Stimulated activated CD4-positive, alpha-beta T cell treated with anti-CD3 and anti-CD28 coated beads, Interleukin-12 subunit alpha, Interleukin-12 subunit beta, amount 100 ng/mL, for 48 hours (primary cell): ENCODE results near the gene ATP1B2.
A peak's percentile ranks its signal among the peaks of the same experiment; 100 is the strongest.
"Not testable (repeated sequence)": the region's sequence is repeated elsewhere in the genome, so short reads cannot be mapped to it uniquely, and the experiment has no call there.

Source experiments
- DNase-seq, 3 donors: peaks; one replicate each; pipeline ENCODE4 v3.0.0-alpha.2; 2020; ENCODE audit warnings: low read depth in 2 of 3, low spot score in 1 of 3

Gene ATP1B2

GRCh38 chr17:7634384-7634783 lies 16.3 kb upstream of the ATP1B2 start:
- DNase-seq = peak in 1 of 3 donors; percentile 12

- no peak for DNase-seq
Observed at GRCh38 chr17:7636163-7636562, 14.6 kb upstream of the ATP1B2 start.

DNA sequence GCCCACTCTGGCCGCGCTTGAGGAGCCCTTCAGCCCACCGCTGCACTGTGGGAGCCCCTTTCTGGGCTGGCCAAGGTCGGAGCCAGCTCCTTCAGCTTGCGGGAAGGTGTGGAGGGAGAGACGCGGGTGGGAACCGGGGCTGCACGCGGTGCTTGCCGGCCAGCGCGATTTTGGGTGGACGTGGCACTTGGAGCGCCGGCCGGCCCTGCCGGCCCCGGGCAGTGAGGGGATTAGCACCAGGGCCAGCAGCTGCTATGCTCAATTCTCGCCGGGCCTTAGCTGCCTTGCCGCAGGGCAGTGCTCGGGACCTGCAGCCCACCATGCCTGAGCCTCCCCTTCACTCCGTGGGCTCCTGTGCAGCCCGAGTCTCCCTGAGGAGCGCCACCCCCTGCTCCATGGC lies 9.9 kb upstream of the ATP1B2 start:
- no peak for DNase-seq

DNA sequence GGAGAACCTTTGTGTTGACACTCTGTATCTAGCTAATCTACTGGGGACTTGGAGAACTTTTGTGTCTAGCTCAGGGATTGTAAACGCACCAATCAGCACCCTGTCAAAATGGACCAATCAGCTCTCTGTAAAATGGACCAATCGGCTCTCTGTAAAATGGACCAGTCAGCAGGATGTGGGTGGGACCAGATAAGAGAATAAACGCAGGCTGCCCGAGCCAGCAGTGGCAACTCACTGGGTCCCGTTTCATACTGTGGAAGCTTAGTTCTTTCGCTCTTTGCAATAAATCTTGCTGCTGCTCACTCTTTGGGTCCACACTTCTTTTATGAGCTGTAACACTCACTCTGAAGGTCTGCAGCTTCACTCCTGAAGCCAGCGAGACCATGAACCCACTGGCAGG lies 9.1 kb upstream of the ATP1B2 start:
- DNase-seq = not testable (repeated sequence)

- DNase-seq = no peak
Observed at GRCh38 chr17:7644775-7645174, 6.0 kb upstream of the ATP1B2 start.

DNA sequence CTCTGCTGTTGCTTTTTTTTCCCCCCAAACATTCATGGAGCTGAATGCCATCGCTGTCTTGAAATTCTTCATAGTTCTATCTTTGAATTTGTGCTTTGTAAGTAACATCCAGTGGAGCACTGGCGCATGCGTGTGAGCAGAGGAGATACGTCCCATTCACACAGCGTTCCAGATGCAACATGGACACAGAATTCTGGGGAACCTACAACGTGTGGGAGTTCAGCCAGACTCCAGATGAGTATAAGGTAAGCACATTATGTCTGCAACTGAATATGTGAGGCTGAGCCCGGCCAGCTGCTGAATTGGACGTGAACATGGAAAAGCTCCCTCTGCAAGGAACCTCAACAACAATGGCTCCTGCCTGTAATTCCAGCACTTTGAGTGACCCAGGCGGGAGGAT lies 4.3 kb upstream of the ATP1B2 start:
- DNase-seq = no peak

GRCh38 chr17:7647018-7647417 lies 3.7 kb upstream of the ATP1B2 start:
- no peak for DNase-seq

DNA sequence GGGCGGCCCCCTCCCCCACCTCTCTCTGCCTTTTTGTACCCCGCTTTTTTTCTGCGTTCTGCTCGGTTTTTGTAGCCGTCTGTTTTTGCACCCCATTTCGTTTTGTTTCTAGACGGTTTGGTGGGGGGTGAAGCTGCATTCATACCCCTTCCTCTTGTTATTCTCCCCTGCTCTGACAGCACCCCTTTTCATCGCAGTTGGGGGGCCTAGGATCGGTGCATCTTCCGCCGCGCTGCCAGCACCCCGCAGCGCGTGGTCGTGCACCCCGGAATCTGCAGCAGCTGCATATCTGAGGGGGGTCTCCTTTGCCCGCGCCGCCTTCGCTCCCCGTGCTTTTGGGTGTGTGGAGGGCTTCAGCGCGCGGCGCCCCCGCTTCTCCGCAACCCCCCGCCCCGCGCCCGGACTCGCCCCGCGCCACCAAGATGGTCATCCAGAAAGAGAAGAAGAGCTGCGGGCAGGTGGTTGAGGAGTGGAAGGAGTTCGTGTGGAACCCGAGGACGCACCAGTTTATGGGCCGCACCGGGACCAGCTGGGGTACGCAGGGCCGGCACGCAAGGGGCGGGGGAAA lies 455 bp downstream of the ATP1B2 start:
- DNase-seq = no peak

DNA sequence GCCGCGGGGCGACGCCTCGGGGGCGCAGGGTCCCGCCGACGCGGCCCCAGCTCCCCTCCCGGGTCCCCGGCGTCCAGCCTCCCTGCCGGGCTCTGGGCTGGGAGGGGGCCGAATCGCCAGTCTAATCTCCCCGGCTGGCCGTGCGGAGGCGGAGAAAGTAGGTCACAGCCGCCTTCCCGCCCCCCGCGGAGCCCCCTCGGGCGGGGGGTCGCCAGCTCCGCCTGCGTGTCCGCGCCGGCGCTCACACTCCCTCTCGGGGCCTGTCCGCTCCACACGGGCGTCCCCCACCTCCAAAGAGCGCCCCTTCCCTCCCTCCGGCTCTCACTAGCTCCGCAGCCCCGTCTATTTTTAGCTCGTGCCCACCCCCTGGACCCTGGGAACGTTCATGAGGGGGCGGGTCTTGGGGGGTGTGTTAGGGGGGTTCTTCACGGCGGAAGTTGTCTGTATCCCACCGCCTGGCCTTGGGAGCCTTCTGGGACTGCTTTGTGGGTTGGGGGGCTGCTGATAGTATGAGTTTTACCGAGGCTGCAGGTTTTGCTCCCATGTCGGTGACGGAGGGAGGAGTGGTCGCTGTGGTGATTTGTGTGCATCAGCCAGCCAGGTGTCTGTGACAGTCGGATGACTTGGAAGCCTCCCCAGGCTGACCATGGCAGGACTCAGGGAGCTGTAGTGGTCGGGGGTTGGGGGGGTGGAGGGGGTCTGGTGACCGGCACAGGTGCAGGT lies 1.1 kb downstream of the ATP1B2 start:
- DNase-seq = no peak

GRCh38 chr17:7652388-7653356 lies 1.9 kb downstream of the ATP1B2 start:
- no peak for DNase-seq

- DNase-seq = no peak
Observed at GRCh38 chr17:7654832-7655540, 4.3 kb downstream of the ATP1B2 start.

- DNase-seq = no peak
Observed at GRCh38 chr17:7655541-7655840, 4.8 kb downstream of the ATP1B2 start.

GRCh38 chr17:7656958-7657609 lies 6.4 kb downstream of the ATP1B2 start:
- no peak for DNase-seq

- no peak for DNase-seq
Observed at GRCh38 chr17:7667656-7668406, 17.1 kb downstream of the ATP1B2 start.

DNA sequence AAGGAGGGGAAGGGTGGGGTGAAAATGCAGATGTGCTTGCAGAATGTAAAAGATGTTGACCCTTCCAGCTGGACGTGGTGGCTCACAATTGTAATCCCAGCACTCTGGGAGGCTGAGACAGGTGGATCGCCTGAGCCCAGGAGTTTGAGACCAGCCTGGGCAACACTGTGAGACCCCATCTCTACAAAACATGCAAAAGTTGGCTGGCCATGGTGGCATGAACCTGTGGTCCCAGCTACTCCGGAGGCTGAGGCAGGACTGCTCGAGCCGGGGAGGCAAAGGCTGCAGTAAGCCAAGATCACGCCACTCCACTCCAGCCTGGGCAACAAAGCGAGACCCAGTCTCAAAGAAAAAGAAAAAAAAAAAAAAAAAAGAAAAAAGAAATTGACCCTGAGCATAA lies 17.8 kb downstream of the ATP1B2 start:
- no peak for DNase-seq

GRCh38 chr17:7673239-7673638 lies 22.5 kb downstream of the ATP1B2 start:
- DNase-seq = peak; percentile 23 to 64 (median 33)

DNA sequence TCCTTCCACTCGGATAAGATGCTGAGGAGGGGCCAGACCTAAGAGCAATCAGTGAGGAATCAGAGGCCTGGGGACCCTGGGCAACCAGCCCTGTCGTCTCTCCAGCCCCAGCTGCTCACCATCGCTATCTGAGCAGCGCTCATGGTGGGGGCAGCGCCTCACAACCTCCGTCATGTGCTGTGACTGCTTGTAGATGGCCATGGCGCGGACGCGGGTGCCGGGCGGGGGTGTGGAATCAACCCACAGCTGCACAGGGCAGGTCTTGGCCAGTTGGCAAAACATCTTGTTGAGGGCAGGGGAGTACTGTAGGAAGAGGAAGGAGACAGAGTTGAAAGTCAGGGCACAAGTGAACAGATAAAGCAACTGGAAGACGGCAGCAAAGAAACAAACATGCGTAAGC lies 24.2 kb downstream of the ATP1B2 start:
- no peak for DNase-seq

DNA sequence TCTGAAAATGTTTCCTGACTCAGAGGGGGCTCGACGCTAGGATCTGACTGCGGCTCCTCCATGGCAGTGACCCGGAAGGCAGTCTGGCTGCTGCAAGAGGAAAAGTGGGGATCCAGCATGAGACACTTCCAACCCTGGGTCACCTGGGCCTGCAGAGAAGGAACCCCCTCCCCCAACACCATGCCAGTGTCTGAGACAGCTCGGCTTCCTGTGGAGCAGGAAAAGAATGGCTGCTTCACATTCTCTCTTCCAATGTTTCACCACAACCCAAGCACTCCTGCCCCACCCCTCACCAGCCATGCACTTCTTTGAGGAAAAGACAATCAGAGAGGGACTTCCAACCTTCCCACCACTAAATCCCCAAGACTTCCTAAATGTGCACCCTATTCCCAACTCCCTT lies 25.8 kb downstream of the ATP1B2 start:
- no peak for DNase-seq

DNA sequence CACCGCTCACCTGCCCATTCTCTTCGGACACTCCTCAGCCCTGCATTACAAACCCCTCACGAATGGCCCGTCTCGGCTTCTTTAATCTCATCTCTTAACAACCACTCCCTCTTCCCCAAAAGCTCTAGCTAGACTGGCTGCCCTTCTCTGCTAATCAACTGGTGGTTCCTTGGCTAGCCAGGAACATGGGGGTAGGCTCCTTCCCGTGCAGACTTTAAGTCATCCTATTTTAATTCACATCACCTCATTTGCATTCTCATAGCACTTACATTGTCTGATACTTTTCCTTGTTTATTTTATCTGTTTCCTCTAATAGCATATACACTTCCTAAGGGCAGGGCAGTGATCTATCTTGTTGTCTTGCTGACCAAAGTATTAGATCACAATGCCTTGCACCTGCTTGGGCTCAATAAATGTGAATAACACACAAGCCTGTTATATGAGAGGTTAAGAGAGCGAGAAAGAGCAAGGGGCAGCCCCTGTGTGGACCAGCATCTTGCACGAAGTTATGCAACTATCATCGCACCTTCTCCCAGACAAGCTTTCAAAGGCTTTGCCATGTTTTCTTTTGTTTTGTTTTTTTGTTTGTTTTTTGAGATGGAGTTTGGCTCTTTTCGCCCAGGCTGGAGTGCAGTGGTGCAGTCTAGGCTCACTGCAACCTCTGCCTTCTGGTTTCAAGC lies 26.8 kb downstream of the ATP1B2 start:
- no peak for DNase-seq
